GM23338 (cell line): Measurements from ENCODE around the gene ESYT1. TPM values are rescaled to one million over a fixed set of nuclear protein-coding genes. Genes with fewer than 3 reads are reported as not detected.

ENCODE experiments used
- ATAC-seq: fragments of 200-7000 bp; cut with Tn5 transposase; 3 replicates; pipeline ENCODE4 v1.9.1; 2020
- DNase-seq: peaks from one replicate; pipeline ENCODE4 v3.0.0-alpha.2; 2015; ENCODE audit warnings: low spot score
- H2AFZ ChIP-seq: fragments of 200-600 bp; sonication (generic); 2 replicates; pipeline ENCODE4 v1.8.0; 2016; ENCODE audit warnings: antibody characterized with exemption, mild to moderate bottlenecking, moderate library complexity
- H3F3A ChIP-seq: fragments of 200-600 bp; sonication (generic); replicated peaks from 2 replicates; pipeline ENCODE4 v1.8.0; 2017; ENCODE audit warnings: antibody characterized with exemption, mixed run types, low read depth
- H3K27ac ChIP-seq: fragments of 200-600 bp; sonication (generic); 2 replicates; pipeline ENCODE4 v1.6.1; 2016; ENCODE audit warnings: low read depth
- H3K27me3 ChIP-seq: fragments of 200-600 bp; sonication (generic); 2 replicates; pipeline ENCODE4 v1.8.0; 2016; ENCODE audit warnings: mild to moderate bottlenecking, mixed run types, moderate library complexity; ENCODE audit not compliant: insufficient read depth
- H3K36me3 ChIP-seq: fragments of 200-600 bp; sonication (generic); 2 replicates; pipeline ENCODE4 v1.8.0; 2016; ENCODE audit warnings: mild to moderate bottlenecking; ENCODE audit not compliant: insufficient read depth
- H3K4me1 ChIP-seq: fragments of 200-600 bp; sonication (generic); 2 replicates; pipeline ENCODE4 v1.8.0; 2016; ENCODE audit warnings: mild to moderate bottlenecking, moderate library complexity; ENCODE audit not compliant: insufficient read depth
- H3K4me2 ChIP-seq: fragments of 200-600 bp; sonication (generic); 2 replicates; pipeline ENCODE4 v1.7.1; 2017; ENCODE audit warnings: mixed run types
- H3K4me3 ChIP-seq: fragments of 200-600 bp; sonication (generic); 2 replicates; pipeline ENCODE4 v1.6.1; 2016; ENCODE audit warnings: mixed run types
- H3K79me2 ChIP-seq: fragments of 200-600 bp; sonication (generic); replicated peaks from 2 replicates; pipeline ENCODE4 v1.8.0; 2017; ENCODE audit warnings: mild to moderate bottlenecking; ENCODE audit not compliant: insufficient read depth
- H3K9me2 ChIP-seq: fragments of 200-600 bp; sonication (generic); 2 replicates; pipeline ENCODE4 v1.8.0; 2017; ENCODE audit not compliant: insufficient read depth
- H4K20me1 ChIP-seq: fragments of 200-600 bp; sonication (generic); replicated peaks from 2 replicates; pipeline ENCODE4 v1.8.0; 2017; ENCODE audit warnings: mild to moderate bottlenecking; ENCODE audit not compliant: insufficient read depth
- H3K27ac Mint-ChIP-seq: 2 replicates; pipeline ENCODE4 v1.8.0; 2020; ENCODE audit warnings: inconsistent platforms, mild to moderate bottlenecking, moderate library complexity, mixed read lengths
- H3K27me3 Mint-ChIP-seq: 3 replicates; pipeline ENCODE4 v1.8.0; 2022; ENCODE audit warnings: low read depth, mild to moderate bottlenecking, moderate library complexity, mixed read lengths, inconsistent platforms; ENCODE audit not compliant: insufficient read depth, poor library complexity
- H3K36me3 Mint-ChIP-seq: 3 replicates; pipeline ENCODE4 v1.8.0; 2021; ENCODE audit warnings: low read depth, mild to moderate bottlenecking, inconsistent platforms, moderate library complexity, mixed read lengths
- H3K4me1 Mint-ChIP-seq: 3 replicates; pipeline ENCODE4 v1.8.0; 2020; ENCODE audit warnings: mild to moderate bottlenecking, inconsistent platforms, mixed read lengths
- H3K4me3 Mint-ChIP-seq: 3 replicates; pipeline ENCODE4 v1.8.0; 2021; ENCODE audit warnings: moderate library complexity, mild to moderate bottlenecking, inconsistent platforms, mixed read lengths
- H3K9me3 Mint-ChIP-seq: 3 replicates; pipeline ENCODE4 v1.8.0; 2020; ENCODE audit warnings: moderate library complexity, mild to moderate bottlenecking, inconsistent platforms, mixed read lengths
- CREB1 ChIP-seq: fragments of 250-450 bp; sonication (Bioruptor Pico); IDR thresholded peaks from 2 replicates; pipeline ENCODE4 v1.5.0; 2020; ENCODE audit warnings: low read depth, mild to moderate bottlenecking, moderate library complexity
- EZH2 ChIP-seq: fragments of 200-600 bp; sonication (generic); IDR thresholded peaks from one replicate; pipeline ENCODE4 v1.8.0; 2017; ENCODE audit warnings: antibody characterized with exemption, mild to moderate bottlenecking, low read depth; ENCODE audit not compliant: unreplicated experiment
- EZH2phosphoT487 ChIP-seq: fragments of 200-600 bp; sonication (generic); IDR thresholded peaks from one replicate; pipeline ENCODE4 v1.8.1; 2018; ENCODE audit warnings: antibody characterized with exemption; ENCODE audit not compliant: unreplicated experiment
- JUNB ChIP-seq: IDR thresholded peaks from one replicate; pipeline ENCODE4 v1.6.1; 2016; ENCODE audit warnings: antibody characterized with exemption; ENCODE audit not compliant: unreplicated experiment
- NANOG ChIP-seq: IDR thresholded peaks from 2 replicates; pipeline ENCODE4 v1.6.1; 2016; ENCODE audit warnings: antibody characterized with exemption, borderline replicate concordance
- POLR2AphosphoS5 ChIP-seq: IDR thresholded peaks from 2 replicates; pipeline ENCODE4 v1.6.1; 2016; ENCODE audit warnings: antibody characterized with exemption, low read depth
- STAT1 ChIP-seq: IDR thresholded peaks from one replicate; pipeline ENCODE4 v1.6.1; 2016; ENCODE audit warnings: antibody characterized with exemption; ENCODE audit not compliant: unreplicated experiment
- ZNF114 ChIP-seq: fragments of 250-450 bp; sonication (Bioruptor Pico); IDR thresholded peaks from 2 replicates; pipeline ENCODE4 v1.5.0; 2020; ENCODE audit warnings: mild to moderate bottlenecking, moderate library complexity
- ZNF331 ChIP-seq: fragments of 250-450 bp; sonication (Bioruptor Pico); IDR thresholded peaks from 2 replicates; pipeline ENCODE4 v1.5.0; 2020; ENCODE audit warnings: low read depth, mild to moderate bottlenecking, moderate library complexity
- polyA plus RNA-seq: library from polyadenylated mRNA; unstranded; fragments of >200 nt; fragmentation: Nextera tagmentation; extraction: Ambion mirVana; gene quantifications from 2 replicates; pipeline ENCODE4 v1.2.1, GENCODE V29; 2016
- total RNA-seq: library from RNA; depleted of rRNA; stranded (reverse); fragments of >200 nt; shearing (Covaris generic); gene quantifications from 2 replicates; pipeline ENCODE4 v1.2.3, GENCODE V29; 2014
- TF ChIP-seq, protein P1 (sequence below), 2 experiments: fragments of 200-600 bp in 1 of 2; sonication (generic) in 1 of 2; conservative IDR thresholded peaks; 2 replicates each; pipeline versions ENCODE4 v1.5.1 to v1.6.1; 2016 to 2017; ENCODE audit warnings: antibody characterized with exemption in 2 of 2, low read depth in 2 of 2, mild to moderate bottlenecking in 2 of 2, moderate library complexity in 1 of 2
- TF ChIP-seq, protein P2 (sequence below): fragments of 250-450 bp; sonication (Bioruptor Pico); IDR thresholded peaks from 2 replicates; pipeline ENCODE4 v1.5.0; 2020; ENCODE audit warnings: mild to moderate bottlenecking, moderate library complexity
- TF ChIP-seq, protein P3 (sequence below): IDR thresholded peaks from 2 replicates; pipeline ENCODE4 v1.6.1; 2016; ENCODE audit warnings: antibody characterized with exemption
- TF ChIP-seq, protein P4 (sequence below): IDR thresholded peaks from one replicate; pipeline ENCODE4 v1.6.1; 2018; ENCODE audit warnings: antibody characterized with exemption; ENCODE audit not compliant: unreplicated experiment

ESYT1 gene
- total and polyA plus RNA-seq, 2 experiments from 2014 or later, result 23.3 to 142 TPM

DNA sequence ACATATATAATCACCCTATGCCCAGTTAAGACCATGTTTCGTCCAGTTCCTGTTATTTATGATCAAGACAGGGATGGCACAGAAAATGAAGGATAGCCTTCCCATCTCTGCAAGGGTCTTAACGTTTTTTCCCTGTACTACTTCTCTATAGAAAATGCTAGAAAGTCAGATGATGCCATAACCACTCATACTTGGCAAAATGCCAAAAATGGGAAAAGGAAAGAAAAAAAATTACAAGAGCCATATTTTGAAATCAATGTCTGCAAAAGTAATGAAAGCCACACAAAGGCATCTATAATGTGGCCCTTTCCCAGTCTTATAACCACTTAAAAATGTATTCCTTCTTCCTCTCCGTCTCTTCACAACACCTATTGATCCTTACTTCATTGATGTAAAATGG lies 22.5 kb downstream of the ESYT1 start:
- ATAC-seq (no peak), DNase-seq (no peak)
- Mint-ChIP-seq H3K27ac (no peak overlapping the region), H3K4me1 (peaks cover 18% of the 10 kb centered on the region), H3K27me3 (peaks cover 14% of the 10 kb centered on the region), H3K36me3 (peaks cover 15% of the 10 kb centered on the region), H3K4me3 (peak overlapping the region; percentile 96), H3K9me3 (no peaks in the 10 kb centered on the region; the same call in 2 of the 3 replicates)
- Histone ChIP-seq H4K20me1 (no peaks in the 10 kb centered on the region), H3K27me3 (no peaks in the 10 kb centered on the region), H3K36me3 (0 out of 2 replicates have a peak, but pooled peaks cover 2% of the 10 kb centered on the region), H3F3A (peaks cover 14% of the 10 kb centered on the region), H3K4me3 (no peak overlapping the region), H3K79me2 (peaks cover 13% of the 10 kb centered on the region; the same call in 1 of the 2 replicates), H2AFZ (no peak overlapping the region), H3K4me2 (no peak overlapping the region), H3K27ac (no peak overlapping the region), H3K4me1 (peaks cover 17% of the 10 kb centered on the region), H3K9me2 (no peaks in the 10 kb centered on the region)
- TF ChIP-seq, protein P1, sequence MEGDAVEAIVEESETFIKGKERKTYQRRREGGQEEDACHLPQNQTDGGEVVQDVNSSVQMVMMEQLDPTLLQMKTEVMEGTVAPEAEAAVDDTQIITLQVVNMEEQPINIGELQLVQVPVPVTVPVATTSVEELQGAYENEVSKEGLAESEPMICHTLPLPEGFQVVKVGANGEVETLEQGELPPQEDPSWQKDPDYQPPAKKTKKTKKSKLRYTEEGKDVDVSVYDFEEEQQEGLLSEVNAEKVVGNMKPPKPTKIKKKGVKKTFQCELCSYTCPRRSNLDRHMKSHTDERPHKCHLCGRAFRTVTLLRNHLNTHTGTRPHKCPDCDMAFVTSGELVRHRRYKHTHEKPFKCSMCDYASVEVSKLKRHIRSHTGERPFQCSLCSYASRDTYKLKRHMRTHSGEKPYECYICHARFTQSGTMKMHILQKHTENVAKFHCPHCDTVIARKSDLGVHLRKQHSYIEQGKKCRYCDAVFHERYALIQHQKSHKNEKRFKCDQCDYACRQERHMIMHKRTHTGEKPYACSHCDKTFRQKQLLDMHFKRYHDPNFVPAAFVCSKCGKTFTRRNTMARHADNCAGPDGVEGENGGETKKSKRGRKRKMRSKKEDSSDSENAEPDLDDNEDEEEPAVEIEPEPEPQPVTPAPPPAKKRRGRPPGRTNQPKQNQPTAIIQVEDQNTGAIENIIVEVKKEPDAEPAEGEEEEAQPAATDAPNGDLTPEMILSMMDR (conservative IDR thresholded peaks at IDR 0.05; ENCODE audit: low read depth in 2 of 2), result no peak
- TF ChIP-seq POLR2AphosphoS5, result no peak
- TF ChIP-seq, protein P2, sequence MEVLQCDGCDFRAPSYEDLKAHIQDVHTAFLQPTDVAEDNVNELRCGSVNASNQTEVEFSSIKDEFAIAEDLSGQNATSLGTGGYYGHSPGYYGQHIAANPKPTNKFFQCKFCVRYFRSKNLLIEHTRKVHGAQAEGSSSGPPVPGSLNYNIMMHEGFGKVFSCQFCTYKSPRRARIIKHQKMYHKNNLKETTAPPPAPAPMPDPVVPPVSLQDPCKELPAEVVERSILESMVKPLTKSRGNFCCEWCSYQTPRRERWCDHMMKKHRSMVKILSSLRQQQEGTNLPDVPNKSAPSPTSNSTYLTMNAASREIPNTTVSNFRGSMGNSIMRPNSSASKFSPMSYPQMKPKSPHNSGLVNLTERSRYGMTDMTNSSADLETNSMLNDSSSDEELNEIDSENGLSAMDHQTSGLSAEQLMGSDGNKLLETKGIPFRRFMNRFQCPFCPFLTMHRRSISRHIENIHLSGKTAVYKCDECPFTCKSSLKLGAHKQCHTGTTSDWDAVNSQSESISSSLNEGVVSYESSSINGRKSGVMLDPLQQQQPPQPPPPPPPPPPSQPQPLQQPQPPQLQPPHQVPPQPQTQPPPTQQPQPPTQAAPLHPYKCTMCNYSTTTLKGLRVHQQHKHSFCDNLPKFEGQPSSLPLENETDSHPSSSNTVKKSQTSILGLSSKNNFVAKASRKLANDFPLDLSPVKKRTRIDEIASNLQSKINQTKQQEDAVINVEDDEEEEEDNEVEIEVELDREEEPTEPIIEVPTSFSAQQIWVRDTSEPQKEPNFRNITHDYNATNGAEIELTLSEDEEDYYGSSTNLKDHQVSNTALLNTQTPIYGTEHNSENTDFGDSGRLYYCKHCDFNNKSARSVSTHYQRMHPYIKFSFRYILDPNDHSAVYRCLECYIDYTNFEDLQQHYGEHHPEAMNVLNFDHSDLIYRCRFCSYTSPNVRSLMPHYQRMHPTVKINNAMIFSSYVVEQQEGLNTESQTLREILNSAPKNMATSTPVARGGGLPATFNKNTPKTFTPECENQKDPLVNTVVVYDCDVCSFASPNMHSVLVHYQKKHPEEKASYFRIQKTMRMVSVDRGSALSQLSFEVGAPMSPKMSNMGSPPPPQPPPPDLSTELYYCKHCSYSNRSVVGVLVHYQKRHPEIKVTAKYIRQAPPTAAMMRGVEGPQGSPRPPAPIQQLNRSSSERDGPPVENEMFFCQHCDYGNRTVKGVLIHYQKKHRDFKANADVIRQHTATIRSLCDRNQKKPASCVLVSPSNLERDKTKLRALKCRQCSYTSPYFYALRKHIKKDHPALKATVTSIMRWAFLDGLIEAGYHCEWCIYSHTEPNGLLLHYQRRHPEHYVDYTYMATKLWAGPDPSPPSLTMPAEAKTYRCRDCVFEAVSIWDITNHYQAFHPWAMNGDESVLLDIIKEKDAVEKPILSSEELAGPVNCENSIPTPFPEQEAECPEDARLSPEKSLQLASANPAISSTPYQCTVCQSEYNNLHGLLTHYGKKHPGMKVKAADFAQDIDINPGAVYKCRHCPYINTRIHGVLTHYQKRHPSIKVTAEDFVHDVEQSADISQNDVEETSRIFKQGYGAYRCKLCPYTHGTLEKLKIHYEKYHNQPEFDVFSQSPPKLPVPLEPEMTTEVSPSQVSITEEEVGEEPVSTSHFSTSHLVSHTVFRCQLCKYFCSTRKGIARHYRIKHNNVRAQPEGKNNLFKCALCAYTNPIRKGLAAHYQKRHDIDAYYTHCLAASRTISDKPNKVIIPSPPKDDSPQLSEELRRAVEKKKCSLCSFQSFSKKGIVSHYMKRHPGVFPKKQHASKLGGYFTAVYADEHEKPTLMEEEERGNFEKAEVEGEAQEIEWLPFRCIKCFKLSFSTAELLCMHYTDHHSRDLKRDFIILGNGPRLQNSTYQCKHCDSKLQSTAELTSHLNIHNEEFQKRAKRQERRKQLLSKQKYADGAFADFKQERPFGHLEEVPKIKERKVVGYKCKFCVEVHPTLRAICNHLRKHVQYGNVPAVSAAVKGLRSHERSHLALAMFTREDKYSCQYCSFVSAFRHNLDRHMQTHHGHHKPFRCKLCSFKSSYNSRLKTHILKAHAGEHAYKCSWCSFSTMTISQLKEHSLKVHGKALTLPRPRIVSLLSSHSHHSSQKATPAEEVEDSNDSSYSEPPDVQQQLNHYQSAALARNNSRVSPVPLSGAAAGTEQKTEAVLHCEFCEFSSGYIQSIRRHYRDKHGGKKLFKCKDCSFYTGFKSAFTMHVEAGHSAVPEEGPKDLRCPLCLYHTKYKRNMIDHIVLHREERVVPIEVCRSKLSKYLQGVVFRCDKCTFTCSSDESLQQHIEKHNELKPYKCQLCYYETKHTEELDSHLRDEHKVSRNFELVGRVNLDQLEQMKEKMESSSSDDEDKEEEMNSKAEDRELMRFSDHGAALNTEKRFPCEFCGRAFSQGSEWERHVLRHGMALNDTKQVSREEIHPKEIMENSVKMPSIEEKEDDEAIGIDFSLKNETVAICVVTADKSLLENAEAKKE (CRISPR knock-in tag), result no peak
- no peak for TF ChIP-seq EZH2
- no peak for TF ChIP-seq CREB1 (CRISPR knock-in tag)
- no peak for TF ChIP-seq NANOG
- TF ChIP-seq ZNF114 (CRISPR knock-in tag), result no peak
- no peak for TF ChIP-seq EZH2phosphoT487
- TF ChIP-seq, protein P3, sequence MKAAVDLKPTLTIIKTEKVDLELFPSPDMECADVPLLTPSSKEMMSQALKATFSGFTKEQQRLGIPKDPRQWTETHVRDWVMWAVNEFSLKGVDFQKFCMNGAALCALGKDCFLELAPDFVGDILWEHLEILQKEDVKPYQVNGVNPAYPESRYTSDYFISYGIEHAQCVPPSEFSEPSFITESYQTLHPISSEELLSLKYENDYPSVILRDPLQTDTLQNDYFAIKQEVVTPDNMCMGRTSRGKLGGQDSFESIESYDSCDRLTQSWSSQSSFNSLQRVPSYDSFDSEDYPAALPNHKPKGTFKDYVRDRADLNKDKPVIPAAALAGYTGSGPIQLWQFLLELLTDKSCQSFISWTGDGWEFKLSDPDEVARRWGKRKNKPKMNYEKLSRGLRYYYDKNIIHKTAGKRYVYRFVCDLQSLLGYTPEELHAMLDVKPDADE, result no peak
- TF ChIP-seq, protein P4, sequence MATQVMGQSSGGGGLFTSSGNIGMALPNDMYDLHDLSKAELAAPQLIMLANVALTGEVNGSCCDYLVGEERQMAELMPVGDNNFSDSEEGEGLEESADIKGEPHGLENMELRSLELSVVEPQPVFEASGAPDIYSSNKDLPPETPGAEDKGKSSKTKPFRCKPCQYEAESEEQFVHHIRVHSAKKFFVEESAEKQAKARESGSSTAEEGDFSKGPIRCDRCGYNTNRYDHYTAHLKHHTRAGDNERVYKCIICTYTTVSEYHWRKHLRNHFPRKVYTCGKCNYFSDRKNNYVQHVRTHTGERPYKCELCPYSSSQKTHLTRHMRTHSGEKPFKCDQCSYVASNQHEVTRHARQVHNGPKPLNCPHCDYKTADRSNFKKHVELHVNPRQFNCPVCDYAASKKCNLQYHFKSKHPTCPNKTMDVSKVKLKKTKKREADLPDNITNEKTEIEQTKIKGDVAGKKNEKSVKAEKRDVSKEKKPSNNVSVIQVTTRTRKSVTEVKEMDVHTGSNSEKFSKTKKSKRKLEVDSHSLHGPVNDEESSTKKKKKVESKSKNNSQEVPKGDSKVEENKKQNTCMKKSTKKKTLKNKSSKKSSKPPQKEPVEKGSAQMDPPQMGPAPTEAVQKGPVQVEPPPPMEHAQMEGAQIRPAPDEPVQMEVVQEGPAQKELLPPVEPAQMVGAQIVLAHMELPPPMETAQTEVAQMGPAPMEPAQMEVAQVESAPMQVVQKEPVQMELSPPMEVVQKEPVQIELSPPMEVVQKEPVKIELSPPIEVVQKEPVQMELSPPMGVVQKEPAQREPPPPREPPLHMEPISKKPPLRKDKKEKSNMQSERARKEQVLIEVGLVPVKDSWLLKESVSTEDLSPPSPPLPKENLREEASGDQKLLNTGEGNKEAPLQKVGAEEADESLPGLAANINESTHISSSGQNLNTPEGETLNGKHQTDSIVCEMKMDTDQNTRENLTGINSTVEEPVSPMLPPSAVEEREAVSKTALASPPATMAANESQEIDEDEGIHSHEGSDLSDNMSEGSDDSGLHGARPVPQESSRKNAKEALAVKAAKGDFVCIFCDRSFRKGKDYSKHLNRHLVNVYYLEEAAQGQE, result no peak
- TF ChIP-seq ZNF331 (CRISPR knock-in tag), result no peak
- no peak for TF ChIP-seq JUNB
- TF ChIP-seq STAT1, result no peak
